HepG2 (cell line): ENCODE measurements around the gene ANKRD42. TPM values are rescaled to one million over a fixed set of nuclear protein-coding genes. Genes with fewer than 3 reads are reported as not detected.

Experiments used
- FOXC1 ChIP-seq: sonication (generic); formaldehyde crosslinking; IDR thresholded peaks from 2 replicates; pipeline ENCODE4 v1.8.0; 2022; ENCODE audit warnings: mild to moderate bottlenecking, missing genetic modification reagents, borderline replicate concordance
- GATAD1 ChIP-seq: IDR thresholded peaks from 2 replicates; pipeline ENCODE4 v1.6.1; 2016; ENCODE audit warnings: missing genetic modification reagents, missing compliant biosample characterization
- GPN1 ChIP-seq: sonication (generic); formaldehyde crosslinking; IDR thresholded peaks from 2 replicates; pipeline ENCODE4 v1.5.1; 2020; ENCODE audit warnings: missing genetic modification reagents, borderline replicate concordance
- HMGA1 ChIP-seq: sonication (generic); formaldehyde crosslinking; conservative IDR thresholded peaks from 2 replicates; pipeline ENCODE4 v1.4.0; 2020; ENCODE audit warnings: missing genetic modification reagents
- HOXA7 ChIP-seq: sonication (generic); formaldehyde crosslinking; IDR thresholded peaks from 2 replicates; pipeline ENCODE4 v1.8.1; 2022; ENCODE audit warnings: mild to moderate bottlenecking, missing genetic modification reagents, moderate library complexity
- KMT2A ChIP-seq: sonication (generic); formaldehyde crosslinking; IDR thresholded peaks from 2 replicates; pipeline ENCODE4 v1.4.0; 2020; ENCODE audit warnings: missing genetic modification reagents
- MEIS2 ChIP-seq: sonication (generic); formaldehyde crosslinking; IDR thresholded peaks from 2 replicates; pipeline ENCODE4 v1.9.0; 2021; ENCODE audit warnings: mild to moderate bottlenecking, missing genetic modification reagents
- MTA3 ChIP-seq: sonication (generic); formaldehyde crosslinking; IDR thresholded peaks from 2 replicates; pipeline ENCODE4 v1.4.0; 2020; ENCODE audit warnings: missing genetic modification reagents
- NCOR1 ChIP-seq: fragments of 200-600 bp; sonication (generic); IDR thresholded peaks from 2 replicates; pipeline ENCODE4 v1.7.0; 2017; ENCODE audit warnings: antibody characterized with exemption, low read length, borderline replicate concordance
- RBM39 ChIP-seq: fragments of 200-400 bp; formaldehyde crosslinking; IDR thresholded peaks from one replicate; pipeline ENCODE4 v1.6.1; 2018; ENCODE audit warnings: antibody characterized with exemption, mild to moderate bottlenecking, low read depth, low read length; ENCODE audit not compliant: poor library complexity, severe bottlenecking
- SIX4 ChIP-seq: sonication (generic); formaldehyde crosslinking; IDR thresholded peaks from 2 replicates; pipeline ENCODE4 v1.4.0; 2020; ENCODE audit warnings: missing genetic modification reagents
- SMARCC2 ChIP-seq: fragments of 450-650 bp; IDR thresholded peaks from 2 replicates; pipeline ENCODE4 v1.6.1; 2017; ENCODE audit warnings: antibody characterized with exemption, mild to moderate bottlenecking
- SNRNP70 ChIP-seq: fragments of 200-400 bp; formaldehyde crosslinking; IDR thresholded peaks from 2 replicates; pipeline ENCODE4 v1.6.1; 2017; ENCODE audit warnings: mild to moderate bottlenecking, low read depth, low read length, moderate library complexity
- TBX3 ChIP-seq: fragments of 450-650 bp; IDR thresholded peaks from 2 replicates; pipeline ENCODE4 v1.6.1; 2017; ENCODE audit warnings: antibody characterized with exemption, mild to moderate bottlenecking, inconsistent platforms, borderline replicate concordance
- TFE3 ChIP-seq: IDR thresholded peaks from 2 replicates; pipeline ENCODE4 v1.6.1; 2016
- YEATS2 ChIP-seq: sonication (generic); formaldehyde crosslinking; IDR thresholded peaks from 2 replicates; pipeline ENCODE4 v1.4.0; 2020; ENCODE audit warnings: missing genetic modification reagents, borderline replicate concordance
- ZFP36L1 ChIP-seq: sonication (generic); formaldehyde crosslinking; IDR thresholded peaks from 2 replicates; pipeline ENCODE4 v1.8.0; 2022; ENCODE audit warnings: mild to moderate bottlenecking, missing genetic modification reagents, moderate library complexity
- ZFP62 ChIP-seq: sonication (generic); formaldehyde crosslinking; IDR thresholded peaks from 2 replicates; pipeline ENCODE4 v1.4.0; 2020; ENCODE audit warnings: missing genetic modification reagents
- ZNF12 ChIP-seq: sonication (generic); formaldehyde crosslinking; IDR thresholded peaks from 2 replicates; pipeline ENCODE4 v1.5.0; 2020; ENCODE audit warnings: missing genetic modification reagents
- ZNF121 ChIP-seq: sonication (generic); formaldehyde crosslinking; IDR thresholded peaks from 2 replicates; pipeline ENCODE4 v1.5.0; 2020; ENCODE audit warnings: mild to moderate bottlenecking, missing genetic modification reagents
- ZNF235 ChIP-seq: sonication (generic); formaldehyde crosslinking; IDR thresholded peaks from 2 replicates; pipeline ENCODE4 v1.8.1; 2023; ENCODE audit warnings: mild to moderate bottlenecking, missing genetic modification reagents, borderline replicate concordance
- ZNF33A ChIP-seq: sonication (generic); formaldehyde crosslinking; IDR thresholded peaks from 2 replicates; pipeline ENCODE4 v1.5.1; 2020; ENCODE audit warnings: missing genetic modification reagents, mild to moderate bottlenecking, moderate library complexity, borderline replicate concordance
- ZNF704 ChIP-seq: sonication (generic); formaldehyde crosslinking; IDR thresholded peaks from 2 replicates; pipeline ENCODE4 v1.8.1; 2023; ENCODE audit warnings: mild to moderate bottlenecking, inconsistent platforms, moderate library complexity, missing genetic modification reagents, borderline replicate concordance
- ZNF841 ChIP-seq: sonication (generic); formaldehyde crosslinking; IDR thresholded peaks from 2 replicates; pipeline ENCODE4 v1.8.1; 2023; ENCODE audit warnings: missing genetic modification reagents, borderline replicate concordance
- polyA plus RNA-seq, 8 experiments: library from polyadenylated mRNA; depleted of rRNA in 3 of 8; stranded (reverse) in 7 of 8; unstranded in 1 of 8; fragments of >200 nt; fragmentation: Illumina TruSeq in 4 of 8; extraction: Trizol in 4 of 8; gene quantifications; 2 replicates each; pipeline versions ENCODE4 v1.2.1 to v1.2.3, GENCODE V29; 2011 to 2016; ENCODE audit warnings: low read depth in 4 of 8, missing spikeins in 1 of 8, mixed read lengths in 1 of 8; ENCODE audit not compliant: insufficient read depth in 1 of 8
- total RNA-seq, 5 experiments: library from RNA; depleted of rRNA; stranded (reverse); fragments of >200 nt; fragmentation: Illumina TruSeq; extraction: Trizol; gene quantifications; 2 replicates each; pipeline ENCODE4 v1.2.3, GENCODE V29; 2016; ENCODE audit warnings: low read depth in 1 of 5
- TF ChIP-seq, protein P1 (sequence below): sonication (generic); formaldehyde crosslinking; IDR thresholded peaks from 2 replicates; pipeline ENCODE4 v1.8.0; 2022; ENCODE audit warnings: low read depth, missing genetic modification reagents

Gene ANKRD42
- total and polyA plus RNA-seq, 2 of the 13 experiments (the other 11 are each of a cell fraction or from before 2014, with no cell fraction given): 2.2 to 3.7 TPM

- peak; percentile 33; the same call in 1 of the 2 replicates for TF ChIP-seq TFE3 (CRISPR knock-in tag)
- TF ChIP-seq SNRNP70: no peak
- no peak for TF ChIP-seq ZNF841 (CRISPR knock-in tag)
- TF ChIP-seq ZFP62 (CRISPR knock-in tag): no peak
- TF ChIP-seq SIX4 (CRISPR knock-in tag): no peak
- TF ChIP-seq KMT2A (CRISPR knock-in tag): peak; percentile 94
- no peak for TF ChIP-seq MTA3 (CRISPR knock-in tag)
- no peak for TF ChIP-seq ZNF121 (CRISPR knock-in tag)
- no peak for TF ChIP-seq SMARCC2
- TF ChIP-seq ZNF704 (CRISPR knock-in tag): peak; percentile 69; the same call in 1 of the 2 replicates
- TF ChIP-seq ZNF235 (CRISPR knock-in tag): no peak
- no peak for TF ChIP-seq MEIS2
- TF ChIP-seq GPN1 (CRISPR knock-in tag): no peak
- no peak for TF ChIP-seq ZFP36L1 (CRISPR knock-in tag)
- peak; percentile 92; the same call in 1 of the 2 replicates for TF ChIP-seq YEATS2 (CRISPR knock-in tag)
- TF ChIP-seq RBM39: no peak
- no peak for TF ChIP-seq TBX3
- TF ChIP-seq GATAD1 (CRISPR knock-in tag): peak; percentile 95
- TF ChIP-seq, protein P1, sequence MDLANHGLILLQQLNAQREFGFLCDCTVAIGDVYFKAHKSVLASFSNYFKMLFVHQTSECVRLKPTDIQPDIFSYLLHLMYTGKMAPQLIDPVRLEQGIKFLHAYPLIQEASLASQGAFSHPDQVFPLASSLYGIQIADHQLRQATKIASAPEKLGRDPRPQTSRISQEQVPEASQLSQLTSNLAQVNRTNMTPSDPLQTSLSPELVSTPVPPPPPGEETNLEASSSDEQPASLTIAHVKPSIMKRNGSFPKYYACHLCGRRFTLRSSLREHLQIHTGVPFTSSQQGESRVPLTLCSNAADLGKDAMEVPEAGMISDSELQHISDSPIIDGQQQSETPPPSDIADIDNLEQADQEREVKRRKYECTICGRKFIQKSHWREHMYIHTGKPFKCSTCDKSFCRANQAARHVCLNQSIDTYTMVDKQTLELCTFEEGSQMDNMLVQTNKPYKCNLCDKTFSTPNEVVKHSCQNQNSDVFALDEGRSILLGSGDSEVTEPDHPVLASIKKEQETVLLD (CRISPR knock-in tag): no peak
- no peak for TF ChIP-seq HMGA1 (CRISPR knock-in tag)
- no peak; the same call in 1 of the 2 replicates for TF ChIP-seq NCOR1
- TF ChIP-seq ZNF12 (CRISPR knock-in tag): no peak; the same call in 1 of the 2 replicates
- no peak; the same call in 1 of the 2 replicates for TF ChIP-seq FOXC1 (CRISPR knock-in tag)
- no peak for TF ChIP-seq HOXA7 (CRISPR knock-in tag)
- TF ChIP-seq ZNF33A: no peak
Observed at GRCh38 chr11:83193315-83194280, at the start of gene ANKRD42 (continued).
